ENCODE measurements around the gene CCDC191. TPM values are rescaled to one million over a fixed set of nuclear protein-coding genes. Genes with fewer than 3 reads are reported as not detected.

Gene CCDC191
- total RNA-seq, 4 donors from 2014 or later, result 0.92 to 3.6 (median 1.8) TPM

DNA sequence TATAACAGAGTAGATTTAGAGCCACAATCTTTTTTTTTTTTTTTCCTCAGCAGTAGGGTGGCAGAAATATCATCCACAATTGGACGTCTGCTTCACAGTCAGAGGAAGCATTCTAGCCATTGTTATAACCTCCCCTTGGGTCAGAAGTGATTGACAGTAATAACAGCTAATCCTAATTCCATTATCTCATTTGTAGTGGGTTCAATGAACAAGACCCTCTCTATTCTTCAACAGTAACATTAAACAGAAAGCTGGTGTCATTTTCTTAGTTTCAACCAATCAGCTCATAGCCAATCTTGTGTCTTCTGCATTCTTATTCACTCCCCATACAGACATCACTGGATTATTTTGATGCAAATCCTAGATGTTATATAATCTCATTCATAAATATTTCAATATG lies 44.8 kb upstream of the CCDC191 start:
- peaks cover 0 to 8% (median 0%) of the 10 kb centered on the region in 4 donors for H3K27me3 ChIP-seq
- DNase-seq, result no peak
- H3K4me3 ChIP-seq, result no peak overlapping the region
- H3K4me1 ChIP-seq, result no peaks in the 10 kb centered on the region
- intact Hi-C loops (cut with DNase I), result no loop called here
- H3K27ac ChIP-seq, result no peak overlapping the region
- TF ChIP-seq CTCF (IDR thresholded peaks at IDR 0.05), result no peak
- no peak for TF ChIP-seq POLR2A (IDR thresholded peaks at IDR 0.05)
- no peaks in the 10 kb centered on the region for H3K36me3 ChIP-seq
- H3K9me3 ChIP-seq, result no peaks in the 10 kb centered on the region
- 63 to 80% methylated on average over 1 of the region's 1 CpG for WGBS, 2 donors

DNA sequence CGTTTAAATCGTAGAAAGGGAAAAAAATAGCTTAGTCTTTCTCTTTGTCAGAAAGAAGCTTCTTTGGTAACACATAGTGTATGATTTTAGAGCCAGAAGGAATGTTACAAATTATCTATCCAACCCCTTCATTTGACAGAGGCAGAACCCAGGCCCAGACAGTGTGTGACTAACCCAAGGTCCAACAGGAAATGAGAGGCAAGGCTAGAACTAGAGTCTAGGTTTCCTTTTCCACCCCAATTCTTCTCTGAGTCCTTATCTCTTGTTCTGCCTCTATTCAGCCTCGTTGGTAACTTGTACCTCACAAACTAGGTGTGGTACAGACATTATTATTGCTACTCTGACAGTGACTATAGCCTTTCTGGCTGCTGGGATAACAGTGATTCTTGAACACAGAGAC lies 39.5 kb upstream of the CCDC191 start:
- intact Hi-C loops (cut with DNase I), result no loop called here
- H3K4me3 ChIP-seq, result no peak overlapping the region
- peaks cover 0 to 5% (median 0%) of the 10 kb centered on the region in 3 donors for H3K4me1 ChIP-seq
- H3K9me3 ChIP-seq, result no peaks in the 10 kb centered on the region
- H3K27ac ChIP-seq, result no peak overlapping the region
- 66% methylated on average over 3 of the region's 3 CpGs for WGBS, 2 donors
- H3K27me3 ChIP-seq, result peaks cover 0 to 7% (median 0%) of the 10 kb centered on the region in 4 donors
- no peaks in the 10 kb centered on the region for H3K36me3 ChIP-seq
- TF ChIP-seq POLR2A (IDR thresholded peaks at IDR 0.05) (no peak), CTCF (IDR thresholded peaks at IDR 0.05) (no peak)
- no peak for DNase-seq

GRCh38 chr3:114093596-114093995 lies 37.3 kb upstream of the CCDC191 start:
- no peak overlapping the region for H3K27ac ChIP-seq
- intact Hi-C loops (cut with DNase I), result no loop called here
- H3K4me1 ChIP-seq, result peaks cover 0 to 5% (median 0%) of the 10 kb centered on the region in 3 donors
- no peaks in the 10 kb centered on the region for H3K27me3 ChIP-seq
- TF ChIP-seq POLR2A (IDR thresholded peaks at IDR 0.05), result no peak
- no peak for TF ChIP-seq CTCF (IDR thresholded peaks at IDR 0.05)
- H3K36me3 ChIP-seq, result peaks cover 0 to 4% (median 0%) of the 10 kb centered on the region in 3 donors
- no peak for DNase-seq
- no peaks in the 10 kb centered on the region for H3K9me3 ChIP-seq
- 47 to 50% methylated on average over 2 of the region's 2 CpGs for WGBS, 2 donors
- no peak overlapping the region for H3K4me3 ChIP-seq

DNA sequence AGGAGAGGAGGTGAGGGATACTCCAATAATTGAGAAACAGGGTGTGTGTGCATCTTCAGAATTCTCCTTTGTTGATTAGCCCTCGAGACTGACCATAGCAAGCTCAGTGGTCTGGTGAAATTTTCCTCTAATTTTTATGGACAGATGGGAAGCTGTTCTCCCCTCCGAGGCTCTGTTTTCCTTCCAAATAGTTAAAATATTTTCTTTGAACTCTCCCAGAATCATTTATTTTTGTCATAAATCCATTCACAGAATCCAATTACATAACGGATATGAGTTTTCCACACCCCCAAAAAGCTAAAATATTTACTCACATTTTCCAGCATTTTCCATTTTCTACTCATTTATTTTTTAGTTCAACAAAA lies 36.7 kb upstream of the CCDC191 start:
- Histone ChIP-seq H3K9me3 (no peaks in the 10 kb centered on the region), H3K27ac (no peak overlapping the region), H3K4me3 (no peak overlapping the region), H3K27me3 (no peaks in the 10 kb centered on the region), H3K36me3 (peaks cover 0 to 10% (median 0%) of the 10 kb centered on the region in 3 donors), H3K4me1 (peaks cover 0 to 5% (median 0%) of the 10 kb centered on the region in 3 donors)
- DNase-seq, result no peak
- intact Hi-C loops (cut with DNase I), result no loop called here
- WGBS, 2 donors, result 34 to 35% methylated on average over 3 of the region's 3 CpGs
- no peak for TF ChIP-seq POLR2A (IDR thresholded peaks at IDR 0.05)

- WGBS, 2 donors, result 46 to 50% methylated on average over 13 of the region's 13 CpGs
- peaks cover 0 to 5% (median 0%) of the 10 kb centered on the region in 3 donors for H3K4me1 ChIP-seq
- DNase-seq, result no peak
- TF ChIP-seq CTCF (IDR thresholded peaks at IDR 0.05) (no peak), POLR2A (IDR thresholded peaks at IDR 0.05) (no peak)
- no peaks in the 10 kb centered on the region for H3K9me3 ChIP-seq
- no peak overlapping the region for H3K4me3 ChIP-seq
- no peaks in the 10 kb centered on the region for H3K27me3 ChIP-seq
- intact Hi-C loops (cut with DNase I), result no loop called here
- H3K27ac ChIP-seq, result no peak overlapping the region
- H3K36me3 ChIP-seq, result peaks cover 0 to 16% (median 0%) of the 10 kb centered on the region in 3 donors
Observed at GRCh38 chr3:114092151-114093015, 36.1 kb upstream of the CCDC191 start.

Data from esophagus squamous epithelium (tissue), 5 donors.